Testis (tissue), 3 donors: ENCODE data around the gene TNN. TPM values are rescaled to one million over a fixed set of nuclear protein-coding genes. Genes with fewer than 3 reads are reported as not detected.

Experiments
- DNase-seq: peaks from one replicate; pipeline ENCODE4 v3.0.0-alpha.2; 2019
- H3K27ac ChIP-seq, 2 donors: fragments of 200-600 bp; sonication (generic); one replicate each; pipeline ENCODE4 v1.5.1; 2019
- H3K27me3 ChIP-seq: fragments of 200-600 bp; sonication (generic); one replicate; pipeline ENCODE4 v1.5.1; 2019
- H3K36me3 ChIP-seq: fragments of 200-600 bp; sonication (generic); one replicate; pipeline ENCODE4 v1.5.1; 2017; ENCODE audit warnings: low read depth; ENCODE audit errors: missing control alignments
- H3K4me1 ChIP-seq: fragments of 200-600 bp; sonication (generic); one replicate; pipeline ENCODE4 v1.5.1; 2019
- H3K4me3 ChIP-seq, 2 donors: fragments of 200-600 bp; sonication (generic); one replicate each; pipeline ENCODE4 v1.5.1; 2017 to 2019
- H3K9me3 ChIP-seq: fragments of 200-600 bp; sonication (generic); one replicate; pipeline ENCODE4 v1.5.1; 2017
- POLR2A ChIP-seq: fragments of 450-650 bp; IDR thresholded peaks from one replicate; pipeline ENCODE4 v1.6.1; 2017; ENCODE audit warnings: antibody characterized with exemption, mild to moderate bottlenecking, moderate library complexity
- WGBS, 2 donors: methylation state at CpG; one replicate each; pipeline ENCODE4 v1.1.5; 2018; 5-methylcytosine and 5-hydroxymethylcytosine counted together
- intact Hi-C: fragments of 100-400 bp; cut with DNase I; formaldehyde crosslinking; loops from one replicate; pipeline ENCODE4 v1.15.1; 2023; ENCODE audit warnings: low total_unique reads
- polyA plus RNA-seq: library from polyadenylated mRNA; stranded (reverse); fragments of 350-450 nt; fragmentation: Illumina TruSeq; extraction: RNeasy Lipid Tissue Mini Kit (QIAGEN cat#74804); gene quantifications from one replicate; pipeline ENCODE4 v1.2.3, GENCODE V29; 2014; ENCODE audit warnings: low read depth, low replicate concordance; ENCODE audit not compliant: insufficient read depth
- total RNA-seq, 2 donors: library from RNA; depleted of rRNA; stranded (reverse); fragments of >200 nt; gene quantifications; one replicate each; pipeline ENCODE4 v1.2.3, GENCODE V29; 2016
- TF ChIP-seq, protein P1 (sequence below), 3 experiments: fragments of 450-650 bp in 2 of 3; fragments of 200-600 bp in 1 of 3; sonication (generic) in 1 of 3; IDR thresholded peaks; one replicate each; pipeline ENCODE4 v1.5.1; 2016 to 2019; ENCODE audit warnings: antibody characterized with exemption in 3 of 3, mild to moderate bottlenecking in 2 of 3, moderate library complexity in 1 of 3

TNN gene
- total and polyA plus RNA-seq, 3 donors from 2014 or later, result 0.16 to 0.37 (median 0.22) TPM

DNA sequence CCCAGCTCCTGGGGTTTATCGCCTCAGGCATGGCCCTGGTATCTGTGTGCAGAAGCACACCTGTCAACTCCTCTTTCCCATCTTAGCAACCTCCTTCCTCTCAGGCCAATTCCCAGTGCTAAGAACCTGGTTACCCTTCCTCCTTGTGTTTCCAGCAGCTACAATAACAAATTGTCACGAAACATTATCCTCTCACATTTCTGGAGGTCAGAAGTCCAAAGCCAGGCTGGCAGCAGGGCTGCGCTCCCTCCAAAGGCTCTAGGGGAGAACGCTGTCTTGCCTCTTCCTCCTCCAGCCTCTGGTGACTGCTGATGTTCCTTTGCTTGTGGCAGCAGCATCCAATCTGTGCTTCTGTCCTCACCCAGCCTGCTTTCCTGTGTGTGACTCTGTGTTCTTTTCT is 33.7 kb upstream of the TNN start:
- Histone ChIP-seq H3K9me3 (no peaks in the 10 kb centered on the region), H3K36me3 (no peaks in the 10 kb centered on the region), H3K4me1 (no peaks in the 10 kb centered on the region), H3K27ac (no peak overlapping the region), H3K27me3 (no peaks in the 10 kb centered on the region), H3K4me3 (no peak overlapping the region)
- no peak for DNase-seq
- intact Hi-C loops, result no loop called here
- no peak for TF ChIP-seq POLR2A
- TF ChIP-seq, protein P1, sequence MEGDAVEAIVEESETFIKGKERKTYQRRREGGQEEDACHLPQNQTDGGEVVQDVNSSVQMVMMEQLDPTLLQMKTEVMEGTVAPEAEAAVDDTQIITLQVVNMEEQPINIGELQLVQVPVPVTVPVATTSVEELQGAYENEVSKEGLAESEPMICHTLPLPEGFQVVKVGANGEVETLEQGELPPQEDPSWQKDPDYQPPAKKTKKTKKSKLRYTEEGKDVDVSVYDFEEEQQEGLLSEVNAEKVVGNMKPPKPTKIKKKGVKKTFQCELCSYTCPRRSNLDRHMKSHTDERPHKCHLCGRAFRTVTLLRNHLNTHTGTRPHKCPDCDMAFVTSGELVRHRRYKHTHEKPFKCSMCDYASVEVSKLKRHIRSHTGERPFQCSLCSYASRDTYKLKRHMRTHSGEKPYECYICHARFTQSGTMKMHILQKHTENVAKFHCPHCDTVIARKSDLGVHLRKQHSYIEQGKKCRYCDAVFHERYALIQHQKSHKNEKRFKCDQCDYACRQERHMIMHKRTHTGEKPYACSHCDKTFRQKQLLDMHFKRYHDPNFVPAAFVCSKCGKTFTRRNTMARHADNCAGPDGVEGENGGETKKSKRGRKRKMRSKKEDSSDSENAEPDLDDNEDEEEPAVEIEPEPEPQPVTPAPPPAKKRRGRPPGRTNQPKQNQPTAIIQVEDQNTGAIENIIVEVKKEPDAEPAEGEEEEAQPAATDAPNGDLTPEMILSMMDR (IDR thresholded peaks at IDR 0.05), result no peak
- WGBS, 2 donors, result 80 to 89% methylated on average over 4 of the region's 4 CpGs

- no peak for TF ChIP-seq POLR2A
- TF ChIP-seq, protein P1 (IDR thresholded peaks at IDR 0.05), result no peak
- Histone ChIP-seq H3K4me1 (no peaks in the 10 kb centered on the region), H3K27me3 (no peaks in the 10 kb centered on the region), H3K27ac (no peak overlapping the region), H3K4me3 (no peak overlapping the region), H3K36me3 (no peaks in the 10 kb centered on the region), H3K9me3 (no peaks in the 10 kb centered on the region)
- intact Hi-C loops, result no loop called here
- 82 to 96% methylated on average over 2 of the region's 2 CpGs for WGBS, 2 donors
- no peak for DNase-seq
These were observed 32.9 kb upstream of the TNN start for GRCh38 chr1:175034775-175035174.

DNA sequence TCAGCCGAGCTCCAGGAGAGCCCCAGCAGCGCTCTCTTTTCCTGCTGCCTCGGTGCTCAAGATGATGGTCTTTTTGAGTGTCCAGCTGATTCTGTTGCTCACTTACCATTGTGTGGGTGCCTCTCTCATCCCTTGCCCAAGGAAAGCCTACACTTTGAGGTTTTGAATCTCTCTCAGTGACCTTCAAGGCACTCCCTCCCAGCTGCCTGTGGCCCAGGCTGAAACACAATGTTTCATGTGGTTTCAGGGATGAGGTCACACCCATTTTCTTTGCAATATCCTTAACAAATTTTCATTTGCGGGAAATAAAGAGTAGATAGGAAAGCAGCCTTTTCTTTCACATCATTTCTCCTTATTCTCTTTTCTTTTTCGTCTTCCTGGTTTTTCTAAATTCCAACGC is 31.8 kb upstream of the TNN start:
- no peaks in the 10 kb centered on the region for H3K9me3 ChIP-seq
- no peak overlapping the region for H3K27ac ChIP-seq
- H3K36me3 ChIP-seq, result no peaks in the 10 kb centered on the region
- no peaks in the 10 kb centered on the region for H3K27me3 ChIP-seq
- no peak for TF ChIP-seq POLR2A
- TF ChIP-seq, protein P1 (IDR thresholded peaks at IDR 0.05), result no peak
- no peaks in the 10 kb centered on the region for H3K4me1 ChIP-seq
- no peak for DNase-seq
- WGBS, 2 donors, result 85 to 90% methylated on average over 5 to 6 of the region's 6 CpGs
- intact Hi-C loops, result no loop called here
- no peak overlapping the region for H3K4me3 ChIP-seq

DNA sequence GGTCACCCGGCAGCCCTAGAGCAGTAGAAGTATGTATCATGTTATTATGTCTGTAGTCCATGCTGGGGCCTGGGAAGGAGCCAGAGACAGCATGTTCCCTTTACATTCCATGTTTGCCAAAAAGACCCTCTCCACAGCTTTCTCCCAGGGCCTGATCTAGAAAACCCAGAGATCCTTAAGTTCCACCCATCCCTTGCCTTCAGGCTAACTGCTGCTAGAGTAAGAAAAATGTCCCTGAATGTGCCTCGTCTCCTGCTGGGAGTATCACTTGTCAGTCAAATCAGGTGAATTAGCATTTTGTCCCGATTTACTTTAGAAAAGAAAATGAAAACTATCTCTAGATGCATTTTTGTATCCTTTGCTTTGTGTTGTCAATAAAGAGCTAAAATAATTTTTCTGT is 31.2 kb upstream of the TNN start:
- no peak overlapping the region for H3K27ac ChIP-seq
- DNase-seq, result no peak
- no peaks in the 10 kb centered on the region for H3K9me3 ChIP-seq
- intact Hi-C loops, result no loop called here
- no peaks in the 10 kb centered on the region for H3K27me3 ChIP-seq
- no peak overlapping the region for H3K4me3 ChIP-seq
- WGBS, 2 donors, result 68 to 73% methylated on average over 3 of the region's 3 CpGs
- H3K4me1 ChIP-seq, result no peaks in the 10 kb centered on the region
- no peak for TF ChIP-seq POLR2A
- TF ChIP-seq, protein P1 (IDR thresholded peaks at IDR 0.05), result no peak
- no peaks in the 10 kb centered on the region for H3K36me3 ChIP-seq

DNA sequence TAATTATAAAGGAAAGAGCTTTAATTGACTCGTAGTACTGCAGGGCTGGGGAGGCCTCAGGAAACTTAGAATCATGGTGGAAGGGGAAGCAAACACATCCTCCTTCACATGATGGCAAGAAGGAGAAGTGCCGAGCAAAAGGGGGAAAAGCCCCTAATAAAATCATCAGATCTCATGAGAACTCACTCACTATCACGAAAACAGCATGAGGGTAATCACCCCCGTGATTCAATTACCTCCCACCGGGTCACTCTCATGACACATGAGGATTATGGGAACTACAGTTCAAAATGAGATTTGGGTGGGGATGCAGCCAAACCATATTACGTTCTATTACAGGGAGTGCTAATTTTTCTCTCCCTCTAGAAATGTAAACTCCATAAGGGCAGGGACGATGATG is 30.2 kb upstream of the TNN start:
- no peaks in the 10 kb centered on the region for H3K9me3 ChIP-seq
- no peak overlapping the region for H3K27ac ChIP-seq
- intact Hi-C loops, result no loop called here
- 58 to 82% methylated on average over 7 of the region's 7 CpGs for WGBS, 2 donors
- no peak overlapping the region for H3K4me3 ChIP-seq
- TF ChIP-seq, protein P1 (IDR thresholded peaks at IDR 0.05), result no peak
- TF ChIP-seq POLR2A, result no peak
- H3K4me1 ChIP-seq, result no peaks in the 10 kb centered on the region
- H3K36me3 ChIP-seq, result no peaks in the 10 kb centered on the region
- no peaks in the 10 kb centered on the region for H3K27me3 ChIP-seq
- no peak for DNase-seq
